ENCODE measurements around the gene PPP1R1B. TPM values are rescaled to one million over a fixed set of nuclear protein-coding genes. Genes with fewer than 3 reads are reported as not detected.

The PPP1R1B gene
- total RNA-seq, 1 experiment from 2014 or later = not detected

- Histone ChIP-seq H3K4me3 (ENCODE audit: low read length) (peak overlapping the region; percentile 73), H3K4me2 (ENCODE audit: low read depth, low read length, poor library complexity, severe bottlenecking) (peak overlapping the region; percentile 99), H3K79me2 (ENCODE audit: low read length) (no peaks in the 10 kb centered on the region), H3K9ac (ENCODE audit: low read length) (peak overlapping the region; percentile 72), H3K4me1 (ENCODE audit: low read length) (peaks cover 36% of the 10 kb centered on the region), H3K9me2 (replicated peaks; ENCODE audit: insufficient read depth, low read length) (no peaks in the 10 kb centered on the region), H3K27ac (ENCODE audit: low read length) (no peak overlapping the region), H4K20me1 (ENCODE audit: insufficient read depth, low read depth, low read length) (no peaks in the 10 kb centered on the region), H3K9me3 (ENCODE audit: low read length) (no peaks in the 10 kb centered on the region), H3K36me3 (ENCODE audit: insufficient read depth, low read length) (no peaks in the 10 kb centered on the region), H2AFZ (ENCODE audit: low read length) (0 out of 2 replicates have a peak overlapping the region, but pooled peaks have one; percentile 58), H3K27me3 (ENCODE audit: low read length) (0 out of 2 replicates have a peak, but pooled peaks cover 4% of the 10 kb centered on the region)
- peak; percentile 82 for DNase-seq
Measured at GRCh38 chr17:39617446-39618245, 9.1 kb upstream of the PPP1R1B start.

- H3K9me2 ChIP-seq (replicated peaks; ENCODE audit: insufficient read depth, low read length) = no peaks in the 10 kb centered on the region
- no peaks in the 10 kb centered on the region for H3K36me3 ChIP-seq (ENCODE audit: insufficient read depth, low read length)
- H2AFZ ChIP-seq (ENCODE audit: low read length) = peak overlapping the region; percentile 93
- no peak overlapping the region for H3K27ac ChIP-seq (ENCODE audit: low read length)
- DNase-seq = peak; percentile 79
- H3K4me2 ChIP-seq (ENCODE audit: low read depth, low read length, poor library complexity, severe bottlenecking) = peak overlapping the region; percentile 99
- peaks cover 42% of the 10 kb centered on the region for H3K4me1 ChIP-seq (ENCODE audit: low read length)
- 0 out of 2 replicates have a peak, but pooled peaks cover 4% of the 10 kb centered on the region for H3K27me3 ChIP-seq (ENCODE audit: low read length)
- H3K9me3 ChIP-seq (ENCODE audit: low read length) = no peaks in the 10 kb centered on the region
- no peaks in the 10 kb centered on the region for H3K79me2 ChIP-seq (ENCODE audit: low read length)
- peak overlapping the region; percentile 72 for H3K9ac ChIP-seq (ENCODE audit: low read length)
- peak overlapping the region; percentile 73 for H3K4me3 ChIP-seq (ENCODE audit: low read length)
- no peaks in the 10 kb centered on the region for H4K20me1 ChIP-seq (ENCODE audit: insufficient read depth, low read depth, low read length)
Measured at GRCh38 chr17:39618246-39618913, 8.4 kb upstream of the PPP1R1B start.

DNA sequence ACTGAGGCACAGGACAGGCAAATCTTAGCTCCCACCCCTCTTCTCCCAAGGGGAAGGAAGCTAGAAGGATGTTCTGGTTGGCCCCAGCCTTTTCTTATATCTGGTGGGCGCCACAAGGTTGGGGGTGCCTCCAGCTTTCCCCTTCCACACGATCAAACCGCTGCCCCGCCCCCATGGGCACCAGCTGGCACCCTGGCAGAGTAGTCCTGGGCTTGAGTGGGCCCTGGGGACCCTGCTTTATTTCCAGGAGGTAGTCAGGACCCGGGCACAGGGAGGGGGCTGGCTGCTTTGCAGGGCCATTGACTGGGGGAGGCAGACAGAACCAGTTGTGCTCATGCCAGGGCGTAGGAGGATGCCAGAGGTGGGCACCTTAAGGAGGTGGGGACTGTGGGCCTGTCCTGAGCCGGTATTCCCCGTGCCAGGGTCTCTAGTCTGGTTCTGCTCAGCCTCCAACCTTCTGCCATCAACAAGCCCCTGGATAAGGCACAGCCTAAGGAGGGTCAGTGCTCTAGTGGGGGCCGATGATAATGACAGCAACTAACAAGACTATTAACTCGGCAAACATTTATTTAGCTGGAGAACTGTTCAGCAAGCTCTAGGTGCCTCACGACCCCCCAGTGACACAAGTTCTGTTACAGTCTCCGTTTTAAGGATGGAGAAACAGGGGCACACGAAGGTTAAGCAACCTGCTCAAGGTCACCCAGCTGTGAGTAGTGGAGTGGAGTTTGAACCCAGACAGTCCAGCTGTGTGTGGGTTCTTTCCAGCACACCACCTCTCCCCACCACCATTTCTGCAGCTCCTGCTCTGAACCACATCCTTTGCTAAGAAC is 7.6 kb upstream of the PPP1R1B start:
- H3K79me2 ChIP-seq (ENCODE audit: low read length) = no peaks in the 10 kb centered on the region
- no peaks in the 10 kb centered on the region for H3K9me2 ChIP-seq (replicated peaks; ENCODE audit: insufficient read depth, low read length)
- no peaks in the 10 kb centered on the region for H3K9me3 ChIP-seq (ENCODE audit: low read length)
- H2AFZ ChIP-seq (ENCODE audit: low read length) = peak overlapping the region; percentile 93
- peak overlapping the region; percentile 72 for H3K9ac ChIP-seq (ENCODE audit: low read length)
- H3K27me3 ChIP-seq (ENCODE audit: low read length) = 0 out of 2 replicates have a peak, but pooled peaks cover 4% of the 10 kb centered on the region
- no peak overlapping the region for H3K27ac ChIP-seq (ENCODE audit: low read length)
- H3K4me1 ChIP-seq (ENCODE audit: low read length) = peaks cover 44% of the 10 kb centered on the region
- no peaks in the 10 kb centered on the region for H4K20me1 ChIP-seq (ENCODE audit: insufficient read depth, low read depth, low read length)
- peak overlapping the region; percentile 73; the same call in 1 of the 2 replicates for H3K4me3 ChIP-seq (ENCODE audit: low read length)
- no peak for DNase-seq
- no peaks in the 10 kb centered on the region for H3K36me3 ChIP-seq (ENCODE audit: insufficient read depth, low read length)
- H3K4me2 ChIP-seq (ENCODE audit: low read depth, low read length, poor library complexity, severe bottlenecking) = peak overlapping the region; percentile 99

- H3K4me3 ChIP-seq (ENCODE audit: low read length) = no peak overlapping the region
- no peaks in the 10 kb centered on the region for H3K79me2 ChIP-seq (ENCODE audit: low read length)
- H3K4me2 ChIP-seq (ENCODE audit: low read depth, low read length, poor library complexity, severe bottlenecking) = no peak overlapping the region
- no peaks in the 10 kb centered on the region for H3K36me3 ChIP-seq (ENCODE audit: insufficient read depth, low read length)
- H3K9me2 ChIP-seq (replicated peaks; ENCODE audit: insufficient read depth, low read length) = no peaks in the 10 kb centered on the region
- H2AFZ ChIP-seq (ENCODE audit: low read length) = no peak overlapping the region
- H3K9ac ChIP-seq (ENCODE audit: low read length) = no peak overlapping the region
- no peak for DNase-seq
- H3K27ac ChIP-seq (ENCODE audit: low read length) = no peak overlapping the region
- H3K27me3 ChIP-seq (ENCODE audit: low read length) = 0 out of 2 replicates have a peak, but pooled peaks cover 4% of the 10 kb centered on the region
- peaks cover 44% of the 10 kb centered on the region for H3K4me1 ChIP-seq (ENCODE audit: low read length)
- H4K20me1 ChIP-seq (ENCODE audit: insufficient read depth, low read depth, low read length) = no peaks in the 10 kb centered on the region
- H3K9me3 ChIP-seq (ENCODE audit: low read length) = no peaks in the 10 kb centered on the region
Measured at GRCh38 chr17:39619786-39620101, 7.0 kb upstream of the PPP1R1B start.

DNA sequence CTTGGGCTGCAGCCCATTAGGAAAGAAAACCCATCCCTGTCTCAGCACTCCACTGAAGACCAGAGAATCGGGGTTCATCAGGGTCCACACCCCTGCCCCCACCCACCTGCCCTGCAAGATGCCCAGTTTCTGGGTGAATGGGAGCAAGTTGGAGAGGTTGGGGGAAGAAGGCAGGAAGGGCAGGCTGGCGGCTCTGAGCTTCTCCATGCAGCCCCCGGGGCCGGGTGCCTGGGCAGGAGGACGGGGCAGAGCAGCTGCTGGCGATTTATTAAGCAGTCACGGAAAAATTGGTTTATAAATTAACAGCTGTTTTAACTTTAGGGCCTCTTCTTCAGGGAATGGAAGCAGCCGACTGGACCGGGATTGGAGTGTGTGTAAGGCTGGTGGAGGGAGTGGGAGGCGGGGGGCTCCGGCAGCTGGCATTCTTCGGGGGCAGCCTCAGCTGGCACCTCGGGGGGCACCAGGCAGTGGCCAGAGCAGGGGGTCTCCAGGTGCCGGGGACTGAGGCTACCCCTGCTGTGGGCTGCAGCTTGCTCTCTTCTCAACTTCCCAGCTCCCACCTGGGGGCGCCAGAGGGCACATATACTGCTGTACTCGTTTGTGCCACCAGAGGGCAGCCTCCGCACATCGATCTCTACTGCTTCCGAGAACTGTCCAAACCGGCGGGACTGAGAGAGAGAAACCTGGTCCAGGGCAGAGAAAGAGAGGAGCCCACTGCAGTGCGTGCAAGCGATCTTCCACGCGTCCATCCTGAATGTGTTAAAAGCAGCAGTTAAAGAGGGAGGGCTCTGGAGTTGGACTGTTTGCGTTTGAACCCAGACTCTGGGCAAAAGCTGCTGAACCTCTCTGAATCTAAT is 5.0 kb upstream of the PPP1R1B start:
- H3K9ac ChIP-seq (ENCODE audit: low read length) = peak overlapping the region; percentile 73
- 0 out of 2 replicates have a peak, but pooled peaks cover 4% of the 10 kb centered on the region for H3K27me3 ChIP-seq (ENCODE audit: low read length)
- H3K79me2 ChIP-seq (ENCODE audit: low read length) = no peaks in the 10 kb centered on the region
- H3K4me2 ChIP-seq (ENCODE audit: low read depth, low read length, poor library complexity, severe bottlenecking) = peak overlapping the region; percentile 96
- no peaks in the 10 kb centered on the region for H3K9me2 ChIP-seq (replicated peaks; ENCODE audit: insufficient read depth, low read length)
- H4K20me1 ChIP-seq (ENCODE audit: insufficient read depth, low read depth, low read length) = no peaks in the 10 kb centered on the region
- peak overlapping the region; percentile 67; the same call in 1 of the 2 replicates for H3K4me3 ChIP-seq (ENCODE audit: low read length)
- H3K4me1 ChIP-seq (ENCODE audit: low read length) = peaks cover 44% of the 10 kb centered on the region
- H3K9me3 ChIP-seq (ENCODE audit: low read length) = no peaks in the 10 kb centered on the region
- peak; percentile 95 for DNase-seq
- H3K27ac ChIP-seq (ENCODE audit: low read length) = peak overlapping the region; percentile 73
- H3K36me3 ChIP-seq (ENCODE audit: insufficient read depth, low read length) = no peaks in the 10 kb centered on the region
- H2AFZ ChIP-seq (ENCODE audit: low read length) = peak overlapping the region; percentile 99

GRCh38 chr17:39622380-39623006 is 4.3 kb upstream of the PPP1R1B start:
- Histone ChIP-seq H4K20me1 (ENCODE audit: insufficient read depth, low read depth, low read length) (no peaks in the 10 kb centered on the region), H3K9me3 (ENCODE audit: low read length) (no peaks in the 10 kb centered on the region), H3K4me3 (ENCODE audit: low read length) (peak overlapping the region; percentile 67; the same call in 1 of the 2 replicates), H3K27me3 (ENCODE audit: low read length) (0 out of 2 replicates have a peak, but pooled peaks cover 4% of the 10 kb centered on the region), H2AFZ (ENCODE audit: low read length) (peak overlapping the region; percentile 99), H3K4me2 (ENCODE audit: low read depth, low read length, poor library complexity, severe bottlenecking) (peak overlapping the region; percentile 96), H3K9ac (ENCODE audit: low read length) (peak overlapping the region; percentile 73), H3K4me1 (ENCODE audit: low read length) (peaks cover 40% of the 10 kb centered on the region), H3K79me2 (ENCODE audit: low read length) (no peaks in the 10 kb centered on the region), H3K36me3 (ENCODE audit: insufficient read depth, low read length) (no peaks in the 10 kb centered on the region), H3K9me2 (replicated peaks; ENCODE audit: insufficient read depth, low read length) (no peaks in the 10 kb centered on the region), H3K27ac (ENCODE audit: low read length) (peak overlapping the region; percentile 73)
- peak; percentile 69 for DNase-seq

GRCh38 chr17:39623356-39623950 is 3.3 kb upstream of the PPP1R1B start:
- H3K79me2 ChIP-seq (ENCODE audit: low read length) = no peaks in the 10 kb centered on the region
- peak overlapping the region; percentile 48 for H3K9ac ChIP-seq (ENCODE audit: low read length)
- no peaks in the 10 kb centered on the region for H3K9me3 ChIP-seq (ENCODE audit: low read length)
- 0 out of 2 replicates have a peak overlapping the region, but pooled peaks have one; percentile 50 for H3K4me3 ChIP-seq (ENCODE audit: low read length)
- no peaks in the 10 kb centered on the region for H3K36me3 ChIP-seq (ENCODE audit: insufficient read depth, low read length)
- H3K4me2 ChIP-seq (ENCODE audit: low read depth, low read length, poor library complexity, severe bottlenecking) = peak overlapping the region; percentile 66
- peak overlapping the region; percentile 61; the same call in 1 of the 2 replicates for H2AFZ ChIP-seq (ENCODE audit: low read length)
- no peaks in the 10 kb centered on the region for H3K9me2 ChIP-seq (replicated peaks; ENCODE audit: insufficient read depth, low read length)
- peaks cover 42% of the 10 kb centered on the region for H3K4me1 ChIP-seq (ENCODE audit: low read length)
- DNase-seq = peak; percentile 96
- H3K27ac ChIP-seq (ENCODE audit: low read length) = no peak overlapping the region
- 0 out of 2 replicates have a peak, but pooled peaks cover 4% of the 10 kb centered on the region for H3K27me3 ChIP-seq (ENCODE audit: low read length)
- H4K20me1 ChIP-seq (ENCODE audit: insufficient read depth, low read depth, low read length) = no peaks in the 10 kb centered on the region
